GM10248 (cell line): ENCODE measurements around the gene DNAH17.

Experiments
- CTCF ChIA-PET: fragments of 300-600 bp; sonication (Branson Sonifier 250); formaldehyde crosslinking; extraction: SDS; loops from one replicate; lab custom pipeline; 2021; ENCODE audit warnings: antibody characterized with exemption; lab: Yijun Ruan, JAX
- POLR2A ChIA-PET: fragments of 350-650 bp; sonication (Branson Sonifier 250); formaldehyde crosslinking; extraction: SDS; loops from one replicate; lab custom pipeline; 2020; ENCODE audit warnings: antibody characterized with exemption; lab: Yijun Ruan, JAX
- DNase-seq: peaks from one replicate; pipeline ENCODE4 v3.0.0; 2012; ENCODE audit errors: extremely low spot score
- TF ChIP-seq, protein P1 (sequence below): IDR thresholded peaks from 2 replicates; pipeline ENCODE4 v1.5.1; 2012; ENCODE audit warnings: mild to moderate bottlenecking, low read depth; ENCODE audit errors: extremely low read depth, missing control alignments, control extremely low read depth

DNAH17 gene

DNA sequence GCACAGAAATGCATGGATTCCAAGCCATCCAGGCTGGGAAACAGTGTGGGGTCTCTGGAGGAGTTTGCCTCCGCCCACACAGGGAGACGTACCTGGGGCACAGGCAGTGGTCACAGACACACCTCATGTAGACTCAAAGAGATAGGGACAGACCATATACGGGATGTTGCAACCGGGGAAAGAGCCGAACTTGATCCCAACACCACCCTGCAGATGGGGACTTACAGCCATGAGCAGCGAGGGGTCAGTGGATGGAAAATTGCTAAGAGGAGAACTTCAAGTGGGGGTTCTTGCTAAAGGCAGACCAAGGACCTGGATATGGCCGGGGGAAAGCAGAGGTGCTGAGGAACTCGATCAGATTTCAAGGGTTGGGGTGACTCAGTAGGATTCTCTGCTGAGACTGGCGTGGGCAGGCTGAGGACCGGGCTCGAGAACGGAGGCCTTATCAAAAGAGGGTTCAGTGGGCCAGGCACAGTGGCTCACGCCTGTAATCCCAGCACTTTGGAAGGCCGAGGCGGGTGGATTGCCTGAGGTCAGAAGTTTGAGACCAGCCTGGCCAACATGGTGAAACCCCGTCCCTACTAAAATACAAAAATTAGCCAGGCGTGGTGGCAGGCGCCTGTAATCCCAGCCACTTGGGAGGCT lies 12.0 kb upstream of the DNAH17 start:
- CTCF ChIA-PET, result no interaction called here
- TF ChIP-seq, protein P1, sequence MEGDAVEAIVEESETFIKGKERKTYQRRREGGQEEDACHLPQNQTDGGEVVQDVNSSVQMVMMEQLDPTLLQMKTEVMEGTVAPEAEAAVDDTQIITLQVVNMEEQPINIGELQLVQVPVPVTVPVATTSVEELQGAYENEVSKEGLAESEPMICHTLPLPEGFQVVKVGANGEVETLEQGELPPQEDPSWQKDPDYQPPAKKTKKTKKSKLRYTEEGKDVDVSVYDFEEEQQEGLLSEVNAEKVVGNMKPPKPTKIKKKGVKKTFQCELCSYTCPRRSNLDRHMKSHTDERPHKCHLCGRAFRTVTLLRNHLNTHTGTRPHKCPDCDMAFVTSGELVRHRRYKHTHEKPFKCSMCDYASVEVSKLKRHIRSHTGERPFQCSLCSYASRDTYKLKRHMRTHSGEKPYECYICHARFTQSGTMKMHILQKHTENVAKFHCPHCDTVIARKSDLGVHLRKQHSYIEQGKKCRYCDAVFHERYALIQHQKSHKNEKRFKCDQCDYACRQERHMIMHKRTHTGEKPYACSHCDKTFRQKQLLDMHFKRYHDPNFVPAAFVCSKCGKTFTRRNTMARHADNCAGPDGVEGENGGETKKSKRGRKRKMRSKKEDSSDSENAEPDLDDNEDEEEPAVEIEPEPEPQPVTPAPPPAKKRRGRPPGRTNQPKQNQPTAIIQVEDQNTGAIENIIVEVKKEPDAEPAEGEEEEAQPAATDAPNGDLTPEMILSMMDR, result no peak
- POLR2A ChIA-PET, result no interaction called here
- no peak for DNase-seq

- POLR2A ChIA-PET, result no interaction called here
- DNase-seq, result no peak
- TF ChIP-seq, protein P1, result no peak
- CTCF ChIA-PET, result interaction anchor here (2.4 kb wide), 1 partner anchor 8 kb away, joined by 6 read pairs; no protein-coding TSS in a partner anchor
These were observed 11.2 kb upstream of the DNAH17 start for GRCh38 chr17:78588258-78589030.

DNA sequence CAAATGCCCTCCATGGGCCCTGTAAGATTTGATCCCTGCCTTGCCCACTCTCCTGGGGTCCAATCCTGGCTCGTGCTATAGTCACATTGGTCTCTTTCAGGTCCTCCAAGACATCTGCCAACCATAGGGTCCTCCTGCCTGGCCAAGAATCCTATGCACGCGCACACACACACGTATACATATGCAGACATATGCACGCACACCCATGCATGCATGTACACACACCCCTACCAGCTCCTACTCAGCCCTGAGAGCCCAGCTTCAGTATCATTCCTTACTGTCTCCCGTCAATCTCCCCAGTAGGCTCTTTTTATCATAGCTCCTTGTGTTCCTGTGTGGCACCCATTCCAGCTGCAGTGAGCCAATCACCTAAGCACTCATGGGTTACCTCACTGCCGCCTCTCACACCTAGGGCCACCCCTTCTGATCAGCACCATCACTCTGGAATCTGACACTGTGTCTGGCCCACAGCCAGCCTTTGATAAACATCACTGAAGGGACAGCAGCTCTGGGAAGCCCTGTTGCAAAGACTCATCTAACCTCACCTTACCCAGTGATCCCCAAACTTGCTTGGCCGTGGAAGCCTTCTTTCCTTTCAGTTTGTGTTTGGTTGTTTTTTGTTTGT lies 7.9 kb upstream of the DNAH17 start:
- CTCF ChIA-PET, result interaction anchor here (1.2 kb wide), 1 partner anchor 11 kb away, joined by 4 read pairs; no protein-coding TSS in a partner anchor
- TF ChIP-seq, protein P1, result no peak
- POLR2A ChIA-PET, result no interaction called here
- no peak for DNase-seq

DNA sequence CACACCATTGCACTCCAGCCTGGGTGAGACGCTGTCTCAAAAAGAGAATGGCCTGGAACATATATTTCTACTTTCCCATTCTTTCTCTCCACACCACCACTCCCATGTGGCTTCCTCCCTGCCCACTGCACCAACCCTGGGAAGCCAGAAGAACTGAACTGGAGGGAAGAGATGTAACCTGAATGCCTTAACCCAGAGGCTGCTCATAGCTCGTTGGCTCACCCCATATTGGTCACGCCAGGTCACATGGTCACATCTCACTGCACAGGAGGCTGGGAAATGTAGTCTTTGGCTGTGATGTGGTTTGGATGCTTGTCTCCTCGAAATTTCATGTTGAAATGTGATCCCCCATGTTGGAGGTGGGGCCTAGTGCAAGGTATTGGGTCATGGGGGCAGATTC lies 5.9 kb upstream of the DNAH17 start:
- TF ChIP-seq, protein P1, result no peak
- no peak for DNase-seq
- ChIA-PET CTCF (interaction anchor here (1.3 kb wide), 1 partner anchor 332 kb away, joined by 3 read pairs; no protein-coding TSS in a partner anchor), POLR2A (no interaction called here)

- ChIA-PET CTCF (interaction anchor here (1.1 to 1.4 kb wide), 2 partner anchors 18 to 156 kb away, joined by 3 to 4 read pairs; no protein-coding TSS in a partner anchor), POLR2A (no interaction called here)
- TF ChIP-seq, protein P1, result no peak
- no peak for DNase-seq
These were observed 4.1 kb upstream of the DNAH17 start for GRCh38 chr17:78581304-78581703.

DNA sequence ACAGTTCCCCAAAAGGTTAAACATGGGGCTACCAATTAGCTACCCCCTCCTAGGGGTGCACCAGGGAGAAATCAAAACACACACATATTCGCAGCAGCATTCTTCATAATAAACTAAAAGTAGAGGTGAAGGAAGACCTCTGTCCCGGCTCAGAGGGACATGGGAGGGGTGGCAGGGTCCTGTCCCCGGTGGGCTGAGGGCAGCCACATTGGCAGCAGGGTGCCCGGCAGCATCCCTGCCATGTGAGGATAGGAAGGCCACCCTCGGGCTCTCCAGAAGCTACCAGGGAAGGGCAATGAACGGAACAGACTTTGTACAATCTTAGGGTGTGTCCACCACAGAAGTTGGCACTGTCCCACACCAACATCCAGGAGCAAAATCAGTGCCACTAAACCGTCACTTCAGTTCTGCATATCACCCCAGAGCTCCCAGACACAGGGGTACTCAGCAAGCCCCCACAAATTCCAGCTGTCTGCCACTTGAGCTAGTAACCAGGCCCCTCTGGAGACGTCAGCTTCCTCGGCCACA lies 3.1 kb upstream of the DNAH17 start:
- no peak for DNase-seq
- CTCF ChIA-PET, result interaction anchor here (1.1 to 1.5 kb wide), 2 partner anchors 15 to 157 kb away, joined by 3 read pairs; no protein-coding TSS in a partner anchor
- TF ChIP-seq, protein P1, result no peak
- POLR2A ChIA-PET, result no interaction called here
